ENCODE results near the gene CD59. TPM values are rescaled to one million over a fixed set of nuclear protein-coding genes. Genes with fewer than 3 reads are reported as not detected.

The CD59 gene
- total and polyA plus RNA-seq, 9 of the 15 experiments (the other 6 are each of a cell fraction or from before 2014, with no cell fraction given), result 38.1 to 338 (median 173) TPM

GRCh38 chr11:33753304-33753967 is 17.2 kb upstream of the CD59 start:
- H3K4me1 ChIP-seq (replicated peaks in 1 of 2; ENCODE audit: control insufficient read depth in 2 of 2, insufficient read depth in 2 of 2, low read length in 2 of 2), result no peaks in the 10 kb centered on the region
- H3K4me2 ChIP-seq (ENCODE audit: insufficient read depth, low read length), result no peak overlapping the region
- H3K9ac ChIP-seq (ENCODE audit: insufficient read depth in 1 of 2, low read depth in 2 of 2, low read length in 2 of 2), result no peak overlapping the region
- DNase-seq (ENCODE audit: extremely low read depth in 1 of 4, low spot score in 3 of 4) (no peak), ATAC-seq (no peak), FAIRE-seq (no peak)
- no TSS peak for BruUV-seq (replicated peaks)
- H3K27ac ChIP-seq (ENCODE audit: extremely low read depth, low read depth, low read length), result no peak overlapping the region
- WGBS (ENCODE audit: insufficient coverage, low coverage, missing lambda C conversion rate), result 22% methylated on average over 4 of the region's 4 CpGs
- no peak overlapping the region for H2AFZ ChIP-seq (ENCODE audit: low read depth, low read length)
- peaks cover 45% of the 10 kb centered on the region; the same call in 2 of the 3 replicates for H3K36me3 ChIP-seq (ENCODE audit: control insufficient read depth, insufficient read depth, low read length)
- no peaks in the 10 kb centered on the region for H3K9me1 ChIP-seq (ENCODE audit: control insufficient read depth, insufficient read depth, low read length)
- ChIA-PET CTCF (ENCODE audit: low intra/inter-chr PET ratio) (no interaction called here), POLR2A (interaction anchor here (0.8 to 3.1 kb wide), 4 partner anchors 17 to 20 kb away, joined by 3 to 11 read pairs (median 4); partner anchors contain the start of gene CD59)
- no peak for TF ChIP-seq SMAD4 (CRISPR knock-in tag; conservative IDR thresholded peaks at IDR 0.05)
- no peaks in the 10 kb centered on the region for H3K27me3 ChIP-seq (ENCODE audit: control insufficient read depth in 2 of 2, insufficient read depth in 2 of 2, low read length in 2 of 2)
- H3K79me2 ChIP-seq (ENCODE audit: control insufficient read depth, insufficient read depth, low read length), result no peaks in the 10 kb centered on the region
- H3K4me3 ChIP-seq, result no peak overlapping the region
- H3K9me3 ChIP-seq (replicated peaks; ENCODE audit: control insufficient read depth, insufficient read depth, low read depth, low read length), result no peaks in the 10 kb centered on the region
- H4K20me1 ChIP-seq (replicated peaks; ENCODE audit: control insufficient read depth, insufficient read depth, low read length), result no peaks in the 10 kb centered on the region
- intact Hi-C loops (cut with micrococcal nuclease) (no loop called here), in situ Hi-C loops (cut with MboI) (no loop called here)

DNA sequence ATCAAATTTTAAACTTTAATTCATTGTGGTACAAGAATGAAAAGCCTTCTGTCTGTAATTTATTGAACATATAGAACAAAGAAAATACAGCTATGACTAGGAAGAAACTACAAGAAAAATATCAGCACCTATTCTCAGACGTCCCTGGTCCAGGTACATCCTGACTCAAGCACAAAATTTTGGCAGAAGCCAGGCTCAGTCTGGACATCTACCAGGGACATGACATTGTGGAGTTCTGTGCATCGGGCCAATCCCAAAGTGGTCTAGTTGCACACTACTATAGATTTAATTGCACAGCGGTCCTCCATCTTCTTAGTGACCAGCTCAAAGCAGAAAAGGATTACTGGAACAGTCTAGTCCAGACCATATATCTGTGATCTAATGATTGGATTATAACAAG is 15.7 kb upstream of the CD59 start:
- in situ Hi-C loops (cut with MboI) (no loop called here), intact Hi-C loops (cut with micrococcal nuclease) (no loop called here)
- H3K36me3 ChIP-seq (ENCODE audit: control insufficient read depth, insufficient read depth, low read length), result peaks cover 38% of the 10 kb centered on the region; the same call in 1 of the 3 replicates
- no peak overlapping the region for H2AFZ ChIP-seq (ENCODE audit: low read depth, low read length)
- no TSS peak for BruUV-seq (replicated peaks)
- no peaks in the 10 kb centered on the region for H3K9me3 ChIP-seq (replicated peaks; ENCODE audit: control insufficient read depth, insufficient read depth, low read depth, low read length)
- H3K27ac ChIP-seq (ENCODE audit: extremely low read depth, low read depth, low read length), result no peak overlapping the region
- H4K20me1 ChIP-seq (replicated peaks; ENCODE audit: control insufficient read depth, insufficient read depth, low read length), result no peaks in the 10 kb centered on the region
- no peaks in the 10 kb centered on the region for H3K27me3 ChIP-seq (ENCODE audit: control insufficient read depth in 2 of 2, insufficient read depth in 2 of 2, low read length in 2 of 2)
- no peak for FAIRE-seq
- no peak overlapping the region for H3K4me2 ChIP-seq (ENCODE audit: insufficient read depth, low read length)
- ATAC-seq, result no peak
- no peak overlapping the region for H3K9ac ChIP-seq (ENCODE audit: insufficient read depth in 1 of 2, low read depth in 2 of 2, low read length in 2 of 2)
- H3K4me1 ChIP-seq (replicated peaks in 1 of 2; ENCODE audit: control insufficient read depth in 2 of 2, insufficient read depth in 2 of 2, low read length in 2 of 2), result no peaks in the 10 kb centered on the region
- no peaks in the 10 kb centered on the region for H3K9me1 ChIP-seq (ENCODE audit: control insufficient read depth, insufficient read depth, low read length)
- 74% methylated on average over 3 of the region's 3 CpGs for WGBS (ENCODE audit: insufficient coverage, low coverage, missing lambda C conversion rate)
- POLR2A ChIA-PET, result interaction anchor here (1.2 kb wide), 1 partner anchor 18 kb away, joined by 3 read pairs; no protein-coding TSS in a partner anchor
- no peak overlapping the region for H3K4me3 ChIP-seq
- DNase-seq (ENCODE audit: extremely low read depth in 1 of 4, low spot score in 3 of 4), result no peak
- CTCF ChIA-PET (ENCODE audit: low intra/inter-chr PET ratio), result no interaction called here
- no peaks in the 10 kb centered on the region for H3K79me2 ChIP-seq (ENCODE audit: control insufficient read depth, insufficient read depth, low read length)
- TF ChIP-seq ZNF23 (CRISPR knock-in tag; IDR thresholded peaks at IDR 0.05), result no peak
- TF ChIP-seq NEUROD1 (IDR thresholded peaks at IDR 0.05; ENCODE audit: borderline replicate concordance, low read depth, low read length, partially characterized antibody), result no peak
- TF ChIP-seq MYNN (IDR thresholded peaks at IDR 0.05), result no peak
- TF ChIP-seq MYNN (CRISPR knock-in tag; IDR thresholded peaks at IDR 0.05), result no peak
- no peak for TF ChIP-seq EWSR1 (IDR thresholded peaks at IDR 0.05; ENCODE audit: borderline replicate concordance, low read depth, partially characterized antibody)
- no peak for TF ChIP-seq ZMIZ1 (IDR thresholded peaks at IDR 0.05; ENCODE audit: low read depth in 2 of 2, low read length in 2 of 2)
- TF ChIP-seq EP300 (IDR thresholded peaks at IDR 0.05; ENCODE audit: low read length), result no peak
- TF ChIP-seq ZNF75A (CRISPR knock-in tag; IDR thresholded peaks at IDR 0.05), result no peak
- TF ChIP-seq LEF1 (IDR thresholded peaks at IDR 0.05), result no peak

Measured in K562 (cell line).